Measurements from ENCODE around the gene EEF1AKMT3.

Gene EEF1AKMT3

DNA sequence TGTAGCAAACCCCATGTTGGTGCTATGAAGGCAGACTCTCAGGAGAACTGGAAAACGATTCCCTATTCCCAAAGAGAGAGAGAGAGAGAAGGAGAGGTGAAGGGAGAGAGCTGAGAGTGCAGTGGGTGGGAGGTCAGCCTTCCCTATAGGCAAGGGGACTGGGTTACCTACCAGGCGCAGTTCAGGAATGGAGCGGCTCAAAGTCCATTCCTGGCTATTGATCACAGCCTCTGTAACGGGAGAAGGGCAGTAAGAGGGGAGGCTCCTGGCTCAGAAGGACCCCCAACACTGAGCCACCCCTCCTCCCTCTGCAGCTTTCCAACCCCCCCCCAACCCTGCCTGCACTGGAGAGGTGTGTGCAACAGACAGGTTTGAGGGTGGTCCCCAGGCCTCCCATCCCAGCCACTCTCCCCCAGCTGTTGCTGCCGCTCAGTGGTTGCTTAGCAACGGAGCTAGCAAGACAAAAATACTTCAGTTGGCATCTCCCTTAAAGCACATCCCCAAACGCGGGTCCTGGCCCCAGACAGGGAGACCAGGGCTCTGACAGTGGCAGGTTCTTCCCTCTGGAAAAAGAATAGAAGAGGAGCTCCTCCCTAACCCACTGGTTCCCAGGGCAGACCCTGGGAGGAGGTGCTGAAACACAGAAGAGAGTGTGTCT, 37.1 kb upstream of the EEF1AKMT3 start:
- DNase-seq = peak; percentile 30

DNA sequence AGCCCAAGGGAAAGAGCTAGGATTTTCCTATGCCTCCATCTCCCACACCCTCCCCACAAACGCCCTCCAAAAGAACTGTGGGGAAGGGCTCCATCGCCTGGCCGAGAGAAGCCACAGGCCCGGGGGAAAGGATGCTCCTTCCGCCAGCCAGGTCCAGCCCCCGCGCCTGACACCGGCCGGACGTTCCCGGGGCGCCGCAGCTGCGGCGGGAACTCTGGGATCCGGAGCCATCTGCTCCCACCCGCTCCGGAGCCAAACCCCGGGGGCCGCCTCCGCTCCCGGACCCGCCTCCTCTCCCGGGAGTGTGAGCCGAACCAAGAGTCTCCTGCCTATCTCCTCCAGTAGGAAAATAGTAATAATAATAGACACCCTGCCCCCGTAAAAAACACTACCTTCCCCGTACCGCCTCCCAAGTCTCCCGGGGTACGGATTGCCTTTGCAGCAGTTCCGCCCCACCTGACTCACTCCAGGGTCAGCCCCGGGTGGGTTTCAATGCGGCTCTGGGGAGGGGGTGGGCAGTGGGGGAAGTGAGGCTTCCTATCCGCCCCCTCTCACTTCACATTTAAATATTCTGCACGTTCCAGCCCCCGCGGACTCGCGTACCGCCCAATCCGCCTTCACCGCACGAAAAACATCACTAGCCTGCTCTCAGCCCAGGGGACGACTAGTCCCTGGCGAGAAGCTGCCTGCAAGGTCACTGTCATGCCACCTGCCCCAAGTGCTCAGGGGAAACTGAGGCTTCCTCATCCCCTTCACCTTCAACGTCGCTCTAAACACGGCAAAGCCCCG, 36.3 kb upstream of the EEF1AKMT3 start:
- DNase-seq = peak; percentile 46

DNA sequence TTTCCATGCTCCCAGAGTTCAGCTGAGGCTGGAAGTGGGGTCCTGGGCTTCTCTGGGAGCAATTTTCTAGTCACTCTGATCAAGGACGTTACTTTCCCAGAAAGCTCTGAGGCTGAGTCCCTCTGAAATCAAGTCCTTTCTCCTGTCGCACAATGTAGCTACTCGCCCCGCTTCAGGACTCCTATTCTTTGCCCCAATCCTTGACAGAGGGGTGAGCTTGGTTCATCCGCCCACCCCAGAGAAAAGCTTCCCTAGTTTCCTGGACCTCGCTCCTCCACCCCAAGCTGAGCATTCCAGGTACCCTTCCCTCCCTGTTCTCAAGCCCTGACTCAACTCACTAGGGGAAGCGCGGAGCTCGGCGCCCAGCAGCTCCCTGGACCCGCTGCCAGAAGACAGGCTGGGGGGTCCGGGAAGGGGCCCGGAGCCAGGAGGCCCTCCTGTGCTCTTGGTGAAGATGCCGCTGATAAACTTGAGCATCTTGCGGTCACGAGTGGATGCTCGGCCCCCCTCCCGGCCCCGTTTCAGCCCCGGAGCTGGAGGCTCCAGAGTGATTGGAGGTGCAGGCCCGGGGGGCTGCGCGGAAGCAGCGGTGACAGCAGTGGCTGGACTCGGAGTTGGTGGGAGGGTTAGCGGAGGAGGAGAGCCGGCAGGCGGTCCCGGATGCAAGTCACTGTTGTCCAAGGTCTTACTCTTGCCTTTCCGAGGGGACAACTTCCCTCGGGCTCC, 35.5 kb upstream of the EEF1AKMT3 start:
- DNase-seq = peak; percentile 32

DNA sequence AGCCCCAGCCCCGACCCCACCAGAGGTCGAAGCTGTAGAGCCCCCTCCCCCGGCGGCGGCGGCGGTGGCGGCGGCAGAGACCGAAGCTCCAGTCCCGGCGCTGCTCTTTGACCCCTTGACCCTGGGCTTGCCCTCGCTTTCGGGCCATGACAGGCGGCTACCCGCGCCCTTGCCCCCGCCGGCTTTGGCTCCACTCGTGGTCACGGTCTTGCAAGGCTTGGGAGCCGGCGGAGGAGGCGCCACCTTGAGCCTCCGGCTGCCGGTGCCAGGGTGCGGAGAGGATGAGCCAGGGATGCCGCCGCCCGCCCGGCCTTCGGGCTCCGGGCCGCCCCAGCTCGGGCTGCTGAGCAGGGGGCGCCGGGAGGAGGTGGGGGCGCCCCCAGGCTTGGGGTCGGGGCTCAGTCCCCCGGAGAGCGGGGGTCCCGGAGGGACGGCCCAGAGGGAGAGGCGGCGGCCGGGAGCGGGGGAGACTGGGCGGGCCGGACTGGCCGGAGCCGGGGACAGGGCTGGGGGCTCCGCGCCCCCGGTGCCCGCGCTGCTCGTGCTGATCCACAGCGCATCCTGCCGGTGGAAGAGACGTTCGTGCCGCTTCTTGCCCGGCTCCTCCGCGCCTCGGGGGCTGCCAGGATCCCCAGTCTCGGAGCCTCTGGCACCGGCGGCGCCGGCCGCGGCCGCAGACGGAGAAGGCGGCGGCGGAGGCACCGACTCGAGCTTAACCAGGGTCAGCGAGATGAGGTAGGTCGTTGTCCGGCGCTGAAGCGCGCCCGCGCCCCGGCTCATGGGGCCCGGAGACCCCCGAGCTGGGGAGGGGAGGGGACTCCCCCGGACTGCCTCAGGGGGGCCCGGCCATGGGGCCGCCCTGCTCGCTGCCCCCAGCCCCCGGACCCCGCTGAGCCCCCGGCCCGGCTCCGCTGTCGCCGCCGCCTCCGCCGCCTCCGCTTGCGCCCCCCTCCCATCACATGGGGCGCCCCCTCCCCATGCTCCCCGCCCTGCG, 34.6 kb upstream of the EEF1AKMT3 start:
- DNase-seq = peak; percentile 18

DNA sequence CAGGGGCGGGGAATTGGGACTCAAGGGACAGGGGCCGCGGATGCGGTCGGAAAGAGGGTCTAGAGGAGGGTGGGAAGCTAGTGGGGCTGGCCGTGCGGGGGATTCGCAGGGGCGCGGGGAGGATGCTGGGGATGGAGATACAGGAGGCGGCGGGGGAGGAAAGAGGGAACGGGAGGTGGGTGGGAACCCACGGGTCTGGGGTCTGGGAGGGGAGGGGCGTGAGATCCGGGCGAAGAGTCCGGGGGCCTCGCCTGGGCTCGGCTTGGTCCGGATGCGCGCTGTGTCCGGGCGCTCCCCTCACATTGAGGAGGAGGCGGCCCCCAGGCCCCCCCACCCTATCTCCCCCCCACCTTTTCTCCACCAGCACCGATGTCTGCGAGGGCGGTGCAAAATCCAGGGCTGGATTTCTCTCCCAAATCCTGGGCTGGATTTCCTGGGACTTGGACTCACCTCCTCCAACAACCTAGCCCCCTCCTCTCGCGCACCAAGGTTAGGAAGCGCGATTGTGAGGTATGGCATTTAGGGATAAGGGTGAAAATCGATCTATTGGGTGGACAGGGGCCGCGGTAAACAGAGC, 33.7 kb upstream of the EEF1AKMT3 start, which contains the start of gene AGAP2:
TSS of gene AGAP2 (minus strand) at position 82 of the 577 bp plus-strand sequence. CDS start 496 bp downstream, outside the sequence.
- DNase-seq = peak; percentile 49

DNA sequence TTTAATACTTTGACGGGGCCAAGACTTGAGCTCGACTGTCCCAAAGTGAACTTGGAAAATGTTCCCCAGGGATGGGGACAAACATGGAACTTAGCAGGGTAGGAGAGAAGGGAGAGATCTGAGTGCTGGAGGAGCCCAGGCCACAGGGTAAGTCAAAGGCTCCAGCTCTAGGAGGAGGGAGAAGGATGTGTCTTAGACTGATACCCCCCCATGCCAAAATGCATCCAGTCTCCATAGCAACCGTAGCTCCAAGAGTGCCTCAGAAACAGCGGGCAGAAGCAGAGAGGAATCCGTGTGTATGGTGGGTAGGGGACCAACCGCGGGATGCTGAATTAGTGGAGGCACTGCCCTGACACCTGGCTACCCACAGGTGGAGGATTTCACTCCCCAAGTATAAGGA, 33.0 kb upstream of the EEF1AKMT3 start:
- no peak for DNase-seq

DNA sequence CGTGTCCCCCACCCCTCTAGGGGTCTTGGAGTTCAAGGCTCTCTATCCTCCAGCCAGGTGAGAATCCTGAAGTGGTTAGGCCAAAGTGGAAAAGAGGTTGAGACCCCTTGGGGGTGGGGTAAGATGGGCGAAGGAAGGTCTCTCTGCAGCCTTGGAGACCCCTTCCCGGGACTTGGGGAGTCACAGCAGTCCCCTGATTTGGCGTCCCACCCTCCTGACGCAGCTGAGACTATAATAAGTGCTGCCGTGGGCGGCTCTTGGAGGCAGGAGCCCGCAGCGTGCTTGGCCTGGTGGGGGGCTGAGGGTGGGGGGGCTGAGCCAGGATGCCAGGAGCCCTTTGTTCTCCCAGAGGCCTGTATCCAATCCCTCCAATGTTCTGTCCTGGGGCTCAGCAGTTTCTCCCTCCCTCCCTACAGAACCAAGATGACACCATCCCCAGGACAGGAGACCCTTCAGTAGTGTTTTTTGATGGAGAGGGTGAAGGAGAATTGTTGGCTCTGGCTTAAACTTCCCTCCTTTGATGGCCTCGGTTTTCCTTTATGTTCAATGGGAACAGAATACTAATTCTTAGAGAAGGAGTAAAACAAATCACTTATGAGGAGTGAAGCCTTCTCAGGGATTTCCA, 32.4 kb upstream of the EEF1AKMT3 start:
- DNase-seq = no peak

DNA sequence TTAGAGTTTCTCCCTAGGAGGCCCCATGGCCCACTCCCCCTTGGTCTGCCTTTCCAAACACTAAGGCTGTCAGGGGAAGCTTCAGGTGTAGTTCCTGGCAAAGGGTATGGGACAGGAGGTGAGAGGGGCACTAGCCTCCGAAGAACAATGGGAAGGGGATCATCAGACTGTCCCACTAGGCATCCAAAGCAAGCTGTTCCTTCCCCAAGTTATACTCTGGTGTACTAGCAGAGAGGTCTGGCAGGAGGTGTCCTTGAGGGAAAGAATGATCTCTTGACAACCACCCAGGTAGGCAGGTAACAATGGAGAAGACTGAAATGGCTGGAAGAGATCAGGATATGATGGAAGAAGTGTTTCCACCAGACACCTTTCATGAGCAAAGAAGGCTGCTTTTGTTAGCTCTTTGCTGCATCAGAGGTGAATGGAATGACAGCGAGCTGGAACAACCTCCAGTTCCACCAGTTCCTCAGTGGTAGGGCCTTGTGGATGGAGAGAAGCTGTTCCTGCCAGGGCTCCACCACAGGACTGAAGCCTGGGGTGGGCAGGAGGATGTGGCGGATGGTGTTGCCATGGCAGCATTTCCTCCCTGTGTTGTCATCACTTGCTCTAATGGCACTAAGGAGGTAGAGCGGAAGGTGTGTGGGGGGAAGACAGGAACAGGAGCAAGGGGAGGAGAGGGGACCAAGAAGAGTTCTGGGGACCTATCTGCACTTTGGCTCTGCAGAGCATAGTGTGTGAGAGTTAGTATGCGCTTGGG, 31.6 kb upstream of the EEF1AKMT3 start:
- no peak for DNase-seq

DNA sequence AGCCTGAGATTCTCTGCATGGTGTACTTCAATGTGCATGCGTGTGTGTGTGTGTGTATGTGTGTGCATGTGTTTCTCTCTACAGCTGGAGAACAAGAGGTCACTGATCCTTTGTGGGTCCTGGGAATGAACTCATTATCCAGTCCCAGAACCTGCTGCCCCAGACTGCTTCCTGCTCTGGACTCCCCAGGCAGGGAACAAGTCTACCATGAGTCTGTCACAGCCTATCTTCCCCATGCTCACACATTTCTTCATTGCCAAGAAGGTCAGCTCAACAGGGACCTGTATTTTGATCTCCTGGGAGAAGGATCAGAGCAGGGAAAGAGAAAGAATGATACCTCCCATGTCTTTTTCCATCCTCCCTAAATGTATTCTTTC, 31.0 kb upstream of the EEF1AKMT3 start:
- DNase-seq = no peak

DNA sequence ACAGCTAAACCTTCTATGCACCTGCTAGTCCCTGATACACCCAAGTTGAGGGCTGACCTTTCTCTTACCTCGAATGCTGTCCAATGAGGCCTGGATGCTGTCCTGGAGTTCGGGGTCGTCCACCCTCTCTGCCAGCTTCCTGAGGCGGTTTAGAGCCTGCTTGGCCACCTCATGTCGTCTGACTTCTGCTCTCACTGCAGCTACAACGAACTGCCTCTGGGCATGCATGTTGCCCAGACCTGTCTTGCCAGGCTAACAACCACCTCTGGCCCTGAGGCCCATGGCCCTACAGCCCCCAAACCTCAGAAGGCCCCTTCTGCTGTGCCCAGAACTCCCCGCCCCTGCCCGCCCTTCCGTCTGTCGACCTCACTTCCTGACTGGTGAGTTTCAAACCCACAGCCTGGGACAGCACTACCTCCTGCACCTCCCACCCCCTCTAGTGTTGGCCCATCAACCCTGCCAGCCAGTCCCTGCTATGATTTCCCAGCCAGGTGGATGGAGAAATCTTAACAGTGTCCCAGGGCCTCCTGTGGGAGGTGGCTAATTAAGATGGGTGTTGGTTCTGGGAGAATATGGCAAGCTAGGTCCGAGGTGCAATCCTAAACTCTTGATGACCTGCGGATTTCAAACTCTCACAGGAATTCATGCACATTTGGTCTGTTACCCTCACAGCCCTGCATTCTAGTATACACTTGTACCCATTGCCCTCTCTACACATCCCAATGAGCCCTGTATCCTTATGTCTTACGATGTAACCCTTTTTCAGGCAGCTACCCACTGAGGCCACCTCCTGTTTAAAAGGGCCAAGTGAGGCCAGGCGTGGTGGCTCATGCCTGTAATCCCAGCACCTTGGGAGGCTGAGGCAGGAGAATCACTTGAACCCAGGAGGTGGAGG, 30.3 kb upstream of the EEF1AKMT3 start:
- DNase-seq = no peak

DNA sequence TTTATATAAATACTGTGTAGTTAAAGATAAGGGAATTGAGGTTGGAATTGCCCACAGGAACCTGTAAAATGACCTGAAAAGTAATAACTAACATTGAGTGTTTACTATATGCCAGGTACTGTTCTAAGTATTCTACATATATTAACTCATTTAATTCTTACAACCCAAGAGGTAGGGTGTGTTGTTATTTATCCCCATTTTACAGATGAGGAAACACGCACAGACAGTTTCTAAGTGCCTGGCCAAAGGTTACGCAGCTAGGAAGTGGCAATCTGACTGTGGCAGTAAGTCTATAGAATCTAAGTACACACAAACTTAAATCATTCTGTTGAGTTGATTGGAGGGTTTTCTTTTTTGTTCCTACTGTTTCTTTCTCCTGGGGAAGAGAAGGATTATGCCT, 28.6 kb upstream of the EEF1AKMT3 start:
- DNase-seq = no peak

DNA sequence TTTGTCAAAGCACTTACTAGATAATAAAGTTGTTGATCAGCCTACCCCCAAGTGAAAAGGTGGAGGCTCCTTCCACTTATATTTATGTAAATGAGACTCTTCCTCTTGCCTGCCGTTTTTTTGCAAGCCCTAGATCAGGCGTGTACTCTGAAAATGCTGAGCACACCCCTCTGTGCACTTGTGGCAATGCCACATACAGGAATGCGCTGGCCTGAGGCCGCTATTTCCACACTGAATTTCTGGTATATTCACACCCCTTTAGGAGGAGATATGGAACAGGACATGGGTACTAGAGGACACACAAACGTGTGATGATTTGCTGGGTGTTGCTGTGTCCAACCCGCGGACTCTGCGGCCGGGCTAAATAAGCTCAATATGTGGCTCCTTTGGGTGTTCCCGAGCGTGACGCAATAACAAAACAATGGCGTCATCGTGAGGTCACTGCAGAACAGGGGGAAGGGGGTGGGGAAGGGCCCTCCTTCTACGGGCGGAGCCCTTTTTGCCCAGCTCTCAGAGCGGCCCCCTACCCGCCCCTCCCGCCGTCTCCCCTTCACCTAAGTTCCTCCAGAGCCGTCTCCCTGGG, 28.1 kb upstream of the EEF1AKMT3 start:
- no peak for DNase-seq

DNA sequence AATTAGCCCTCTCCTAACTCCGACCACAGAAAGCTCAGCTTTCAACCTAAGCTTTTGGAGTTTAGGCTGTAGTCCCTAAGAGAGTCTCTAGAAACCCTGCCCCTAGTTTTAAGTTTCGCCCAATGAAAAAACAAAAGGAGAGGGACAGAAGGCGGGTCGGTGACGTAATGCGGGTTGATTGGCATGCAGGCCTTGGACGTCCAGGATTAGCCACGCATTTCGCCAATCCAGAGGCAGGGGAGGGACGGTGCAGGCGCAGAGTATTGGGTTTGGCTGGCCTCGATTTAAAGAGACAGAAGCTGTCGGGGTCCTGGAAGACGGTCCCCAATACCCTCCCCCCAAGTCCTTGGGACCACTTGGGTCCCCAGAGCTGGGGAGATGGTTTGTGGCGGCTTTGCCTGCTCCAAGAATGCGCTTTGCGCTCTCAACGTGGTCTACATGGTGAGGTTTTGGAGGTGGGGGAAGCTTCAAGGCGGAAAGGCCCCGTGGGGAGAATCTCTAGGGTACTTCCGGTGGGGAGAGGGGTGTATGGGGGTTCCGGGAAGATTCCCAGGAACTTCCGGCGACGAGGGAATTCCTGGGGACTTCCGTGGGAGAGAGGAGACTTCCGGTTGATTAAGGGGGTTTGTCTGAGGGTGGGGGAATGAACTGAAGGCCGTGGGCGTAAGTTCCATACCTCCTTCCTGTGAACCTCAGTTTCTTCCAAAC, 27.5 kb upstream of the EEF1AKMT3 start, which contains the start of gene TSPAN31:
TSS of gene TSPAN31 (plus strand) at position 263 of the 708 bp plus-strand sequence. CDS start at position 379, 116 bp downstream.
- peak; percentile 99 for DNase-seq

DNA sequence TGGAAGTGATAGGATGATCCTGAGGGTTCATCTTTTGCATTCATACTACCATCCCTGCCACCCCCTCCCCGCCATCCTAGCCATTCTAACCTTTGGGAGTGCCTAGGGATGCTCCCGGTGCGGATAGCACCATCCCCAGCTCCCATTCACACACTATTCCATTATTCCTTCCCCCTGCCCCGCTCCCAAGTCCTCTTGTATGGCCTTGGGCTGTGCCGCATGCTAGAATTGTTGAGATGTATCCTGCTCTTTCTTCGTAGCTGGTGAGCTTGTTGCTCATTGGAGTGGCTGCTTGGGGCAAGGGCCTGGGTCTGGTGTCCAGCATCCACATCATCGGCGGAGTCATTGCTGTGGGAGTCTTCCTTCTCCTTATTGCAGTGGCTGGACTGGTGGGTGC, 26.9 kb upstream of the EEF1AKMT3 start:
- no peak for DNase-seq

DNA sequence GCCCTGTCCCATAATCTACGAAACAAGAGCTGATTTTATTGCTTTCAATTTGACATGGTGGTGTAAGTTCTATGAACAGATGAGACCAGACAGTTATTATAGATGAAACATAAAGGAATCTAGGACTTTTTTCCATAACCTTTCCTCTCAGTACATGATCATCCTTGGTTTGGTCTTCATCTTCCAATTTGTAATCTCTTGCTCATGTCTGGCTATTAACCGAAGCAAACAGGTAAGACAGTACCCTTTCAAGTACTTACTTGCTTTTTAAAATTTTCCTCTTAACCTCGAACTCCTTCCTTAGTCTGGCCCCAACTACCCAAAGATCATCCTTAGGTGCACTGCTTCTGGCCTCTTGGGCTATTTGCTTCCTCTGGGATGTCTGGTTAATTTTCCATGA, 26.4 kb upstream of the EEF1AKMT3 start:
- no peak for DNase-seq

DNA sequence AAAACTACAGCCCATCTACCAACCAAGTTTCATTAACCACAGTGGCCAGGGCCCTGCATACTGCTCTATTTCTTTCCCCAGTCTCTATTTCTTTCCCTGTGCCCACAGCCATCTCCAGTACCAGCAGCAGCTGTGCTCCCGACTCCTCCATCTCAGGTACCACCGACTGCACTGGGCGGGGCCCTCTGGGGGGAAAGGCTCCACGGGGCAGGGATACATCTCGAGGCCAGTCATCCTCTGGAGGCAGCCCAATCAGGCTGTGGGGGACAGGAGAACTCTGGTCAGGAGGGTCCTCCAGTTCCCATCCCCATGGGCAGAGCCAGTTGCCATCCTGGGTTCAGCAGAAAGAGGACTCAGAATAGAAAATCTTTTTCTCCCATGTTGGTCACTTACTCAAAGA, 23.4 kb upstream of the EEF1AKMT3 start:
- DNase-seq = no peak

DNA sequence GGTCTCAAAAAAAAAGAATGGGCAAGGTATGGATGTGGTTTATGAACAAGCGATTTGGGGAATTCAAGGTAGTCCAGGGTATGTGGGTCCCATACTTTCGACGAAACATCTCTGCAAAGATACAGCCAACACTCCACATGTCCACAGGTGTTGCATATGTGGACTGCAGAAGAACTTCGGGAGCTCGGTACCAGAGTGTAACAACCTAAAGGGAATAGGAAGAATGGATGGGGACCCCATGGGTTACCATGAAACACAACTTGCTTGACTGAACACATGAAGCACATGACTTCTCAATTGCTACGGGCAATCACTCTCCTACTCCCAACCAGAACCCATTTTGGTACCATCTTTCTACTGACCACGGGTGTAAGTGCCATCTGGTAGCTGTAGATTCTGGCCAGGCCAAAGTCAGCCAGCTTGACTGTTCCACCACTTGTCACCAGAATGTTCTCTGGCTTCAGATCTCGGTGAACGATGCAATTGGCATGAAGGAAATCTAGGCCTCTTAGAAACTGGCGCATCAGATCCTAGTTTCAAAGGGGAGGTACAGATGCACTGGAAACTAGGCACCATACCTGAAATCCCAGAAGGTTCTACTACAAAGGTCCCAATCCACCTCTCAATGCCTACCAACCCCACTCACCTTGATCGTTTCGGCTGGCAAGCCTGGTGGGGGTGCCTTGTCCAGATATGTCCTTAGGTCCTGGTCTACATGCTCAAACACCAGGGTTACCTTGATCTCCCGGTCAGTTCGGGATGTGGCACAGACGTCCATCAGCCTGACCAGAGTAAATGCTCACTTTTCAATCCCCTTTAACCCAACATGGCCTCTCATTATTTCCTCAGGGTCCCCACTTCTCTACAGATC, 21.6 kb upstream of the EEF1AKMT3 start:
- no peak for DNase-seq

DNA sequence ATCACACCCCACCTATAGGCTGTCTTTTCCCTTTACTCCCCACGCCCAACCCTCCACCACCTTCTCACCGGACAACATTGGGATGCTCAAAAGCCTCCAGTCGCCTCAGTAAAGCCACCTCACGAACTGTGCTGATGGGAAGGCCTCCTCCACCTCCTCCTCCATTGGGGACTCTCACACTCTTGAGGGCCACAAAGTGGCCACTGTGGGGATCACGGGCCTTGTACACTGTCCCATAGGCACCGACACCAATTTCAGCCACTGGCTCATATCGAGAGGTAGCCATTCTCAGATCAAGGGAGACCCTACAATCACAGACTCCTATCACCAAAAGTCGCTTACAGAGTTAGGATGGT, 21.0 kb upstream of the EEF1AKMT3 start:
- no peak for DNase-seq

Measured in NCI-H2171 treated with DMSO at 0.1 percent for 48 hours (cell line).